GM18526 (cell line): Measurements from ENCODE around the gene MRPS35.

Experiments used
- POLR2A ChIP-seq: IDR thresholded peaks from 3 replicates; pipeline ENCODE4 v1.6.1; 2011; ENCODE audit not compliant: insufficient read length; ENCODE audit errors: extremely low read depth

The MRPS35 gene

GRCh38 chr12:27781680-27782079, 71.0 kb downstream of the MRPS35 start:
- TF ChIP-seq POLR2A, result no peak

- no peak for TF ChIP-seq POLR2A
These were observed 71.8 kb downstream of the MRPS35 start for GRCh38 chr12:27782481-27782880.

- no peak for TF ChIP-seq POLR2A
These were observed 75.4 kb downstream of the MRPS35 start for GRCh38 chr12:27785882-27786570.

- TF ChIP-seq POLR2A, result no peak
These were observed 76.9 kb downstream of the MRPS35 start for GRCh38 chr12:27787559-27787958.

- no peak for TF ChIP-seq POLR2A
These were observed 79.5 kb downstream of the MRPS35 start for GRCh38 chr12:27790179-27790578.

- TF ChIP-seq POLR2A, result no peak
These were observed 84.4 kb downstream of the MRPS35 start for GRCh38 chr12:27794818-27795584.

- no peak for TF ChIP-seq POLR2A
These were observed 85.5 kb downstream of the MRPS35 start for GRCh38 chr12:27796128-27796527.

GRCh38 chr12:27797301-27798025, 86.8 kb downstream of the MRPS35 start:
- TF ChIP-seq POLR2A, result no peak

- TF ChIP-seq POLR2A, result no peak
These were observed 90.2 kb downstream of the MRPS35 start for GRCh38 chr12:27800819-27801218.

GRCh38 chr12:27801630-27802029, 91.0 kb downstream of the MRPS35 start:
- TF ChIP-seq POLR2A, result no peak

- no peak for TF ChIP-seq POLR2A
These were observed 91.9 kb downstream of the MRPS35 start for GRCh38 chr12:27802511-27802910.

- TF ChIP-seq POLR2A, result no peak
These were observed 92.3 kb downstream of the MRPS35 start for GRCh38 chr12:27802936-27803335.

GRCh38 chr12:27805238-27805637, 94.6 kb downstream of the MRPS35 start:
- no peak for TF ChIP-seq POLR2A
